Fibroblast of lung (primary cell): ENCODE results near the gene COL2A1. TPM values are rescaled to one million over a fixed set of nuclear protein-coding genes. Genes with fewer than 3 reads are reported as not detected.

Source experiments
- DNase-seq, 2 donors: peaks; one replicate each; pipeline versions ENCODE4 v3.0.0 to v3.0.0-alpha.2; 2010; ENCODE audit warnings: low read depth in 2 of 2
- H2AFZ ChIP-seq: 2 replicates; pipeline ENCODE4 v1.5.1; 2012; ENCODE audit warnings: low read length, control low read depth, inconsistent platforms
- H3K27ac ChIP-seq: 2 replicates; pipeline ENCODE4 v1.5.1; 2011; ENCODE audit warnings: low read length, control low read depth; ENCODE audit not compliant: insufficient read depth
- H3K27me3 ChIP-seq: 2 replicates; pipeline ENCODE4 v1.5.1; 2011; ENCODE audit warnings: mild to moderate bottlenecking, low read length; ENCODE audit not compliant: control insufficient read depth, insufficient read depth
- H3K36me3 ChIP-seq: 2 replicates; pipeline ENCODE4 v1.5.1; 2011; ENCODE audit warnings: low read length; ENCODE audit not compliant: control insufficient read depth, insufficient read depth
- H3K4me1 ChIP-seq: 2 replicates; pipeline ENCODE4 v1.5.1; 2011; ENCODE audit warnings: low read length; ENCODE audit not compliant: control insufficient read depth, insufficient read depth; ENCODE audit errors: extremely low read depth
- H3K4me2 ChIP-seq: 2 replicates; pipeline ENCODE4 v1.5.1; 2011; ENCODE audit warnings: low read length, control low read depth; ENCODE audit not compliant: insufficient read depth; ENCODE audit errors: extremely low read depth
- H3K4me3 ChIP-seq, 4 experiments: fragments of 200-600 bp in 1 of 4; sonication (generic) in 1 of 4; replicated peaks in 1 of 4; 2 replicates each; pipeline ENCODE4 v1.5.1; 2011 to 2016; ENCODE audit warnings: low read length in 4 of 4, low read depth in 3 of 4, mild to moderate bottlenecking in 3 of 4, control low read depth in 2 of 4, inconsistent platforms in 1 of 4, mixed read lengths in 1 of 4; ENCODE audit not compliant: insufficient read depth in 1 of 4; ENCODE audit errors: control extremely low read depth in 1 of 4
- H3K79me2 ChIP-seq: 2 replicates; pipeline ENCODE4 v1.5.1; 2012; ENCODE audit warnings: mild to moderate bottlenecking, low read length, inconsistent platforms; ENCODE audit not compliant: control insufficient read depth, insufficient read depth
- H3K9ac ChIP-seq: 2 replicates; pipeline ENCODE4 v1.5.1; 2011; ENCODE audit warnings: mild to moderate bottlenecking, low read length, control low read depth; ENCODE audit not compliant: insufficient read depth
- H3K9me3 ChIP-seq: 2 replicates; pipeline ENCODE4 v1.5.1; 2012; ENCODE audit warnings: low read depth, low read length; ENCODE audit not compliant: control insufficient read depth, insufficient read depth
- H4K20me1 ChIP-seq: 2 replicates; pipeline ENCODE4 v1.5.1; 2011; ENCODE audit warnings: low read length; ENCODE audit not compliant: control insufficient read depth, insufficient read depth; ENCODE audit errors: extremely low read depth
- CTCF ChIP-seq, 2 donors: IDR thresholded peaks in 1 of 2; conservative IDR thresholded peaks in 1 of 2; 1 replicate in 1 of 2; 2 replicates in 1 of 2; pipeline ENCODE4 v1.5.1; 2011 to 2012; ENCODE audit warnings: low read length in 2 of 2, control low read depth in 1 of 2, inconsistent platforms in 1 of 2, low read depth in 1 of 2, mild to moderate bottlenecking in 1 of 2
- EZH2 ChIP-seq: IDR thresholded peaks from 2 replicates; pipeline ENCODE4 v1.5.1; 2012; ENCODE audit warnings: low read length, control low read depth, mild to moderate bottlenecking; ENCODE audit errors: missing control alignments
- polyA plus RNA-seq, 2 donors: library from polyadenylated mRNA; depleted of rRNA in 1 of 2; stranded (reverse) in 1 of 2; unstranded in 1 of 2; fragments of >200 nt; gene quantifications; 2 replicates each; pipeline ENCODE4 v1.2.1, GENCODE V29; 2011 to 2012; ENCODE audit warnings: missing spikeins in 1 of 2
- total RNA-seq: library from RNA; depleted of rRNA; stranded (reverse); fragments of >200 nt; gene quantifications from 2 replicates; pipeline ENCODE4 v1.2.1, GENCODE V29; 2014

Gene COL2A1
- total and polyA plus RNA-seq, 2 donors (not counting 1 experiment from before 2014, with no cell fraction given): not detected

GRCh38 chr12:47975816-47976215 is 28.5 kb downstream of the COL2A1 start:
- no peak for DNase-seq
- Histone ChIP-seq H3K27me3 (peaks cover 13% of the 10 kb centered on the region), H4K20me1 (no peaks in the 10 kb centered on the region), H3K4me1 (no peaks in the 10 kb centered on the region), H3K9me3 (no peaks in the 10 kb centered on the region), H3K36me3 (no peaks in the 10 kb centered on the region), H2AFZ (no peak overlapping the region), H3K9ac (no peak overlapping the region), H3K4me2 (no peak overlapping the region), H3K4me3 (no peak overlapping the region), H3K27ac (no peak overlapping the region), H3K79me2 (no peaks in the 10 kb centered on the region)
- no peak for TF ChIP-seq EZH2
- no peak for TF ChIP-seq CTCF (conservative IDR thresholded peaks at IDR 0.05 in 1 of 2, IDR thresholded peaks at IDR 0.05 in 1 of 2; ENCODE audit: low read depth in 1 of 2, low read length in 2 of 2)

- H3K27me3 ChIP-seq: peaks cover 13% of the 10 kb centered on the region
- no peak for DNase-seq
- no peak overlapping the region for H3K4me2 ChIP-seq
- no peak overlapping the region for H3K4me3 ChIP-seq
- TF ChIP-seq CTCF (conservative IDR thresholded peaks at IDR 0.05 in 1 of 2, IDR thresholded peaks at IDR 0.05 in 1 of 2; ENCODE audit: low read depth in 1 of 2, low read length in 2 of 2) (no peak), EZH2 (no peak)
- H3K36me3 ChIP-seq: no peaks in the 10 kb centered on the region
- no peak overlapping the region for H2AFZ ChIP-seq
- H3K79me2 ChIP-seq: no peaks in the 10 kb centered on the region
- H3K27ac ChIP-seq: no peak overlapping the region
- H3K9ac ChIP-seq: no peak overlapping the region
- no peaks in the 10 kb centered on the region for H4K20me1 ChIP-seq
- no peaks in the 10 kb centered on the region for H3K4me1 ChIP-seq
- no peaks in the 10 kb centered on the region for H3K9me3 ChIP-seq
Observed at GRCh38 chr12:47975036-47975620, 29.1 kb downstream of the COL2A1 start.

GRCh38 chr12:47973870-47974269 is 30.4 kb downstream of the COL2A1 start:
- no peak for TF ChIP-seq EZH2
- no peak for TF ChIP-seq CTCF (conservative IDR thresholded peaks at IDR 0.05 in 1 of 2, IDR thresholded peaks at IDR 0.05 in 1 of 2; ENCODE audit: low read depth in 1 of 2, low read length in 2 of 2)
- Histone ChIP-seq H3K9me3 (no peaks in the 10 kb centered on the region), H2AFZ (no peak overlapping the region), H3K36me3 (no peaks in the 10 kb centered on the region), H3K27ac (no peak overlapping the region), H3K9ac (no peak overlapping the region), H3K27me3 (peaks cover 10% of the 10 kb centered on the region), H3K4me2 (no peak overlapping the region), H3K4me3 (no peak overlapping the region), H3K4me1 (no peaks in the 10 kb centered on the region), H3K79me2 (no peaks in the 10 kb centered on the region), H4K20me1 (no peaks in the 10 kb centered on the region)
- no peak for DNase-seq
